ENCODE results near the gene ASB7.
"Not testable (repeated sequence)": the region's sequence is repeated elsewhere in the genome, so short reads cannot be mapped to it uniquely, and the experiment has no call there.

Gene ASB7

DNA sequence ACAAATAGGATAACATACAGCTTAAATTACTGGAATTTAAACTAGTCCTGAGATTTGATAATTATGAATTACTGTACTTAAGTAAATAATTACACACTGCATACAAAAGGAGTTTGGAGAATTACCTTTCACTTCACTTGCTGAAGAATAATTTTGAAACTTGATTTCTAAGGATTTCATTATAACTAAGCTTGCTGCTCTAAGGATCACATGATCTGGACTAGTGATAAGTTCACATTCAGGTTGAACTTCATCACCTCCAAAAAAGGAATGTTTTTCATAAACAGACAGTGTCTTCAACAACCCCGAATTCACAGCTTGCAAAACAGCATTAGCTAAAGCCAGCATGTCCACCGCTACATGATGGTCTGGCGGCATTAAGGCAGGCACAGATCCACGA, 28.9 kb upstream of the ASB7 start:
- Histone ChIP-seq H3K27me3 (ENCODE audit: low read depth) (no peaks in the 10 kb centered on the region), H3K9me3 (no peaks in the 10 kb centered on the region), H3K4me1 (no peaks in the 10 kb centered on the region), H3K4me3 (no peak overlapping the region), H3K36me3 (replicated peaks) (peaks cover 13% of the 10 kb centered on the region)
- in situ Hi-C loops (cut with MboI; ENCODE audit: low sequenced_read_pairs): loop anchor here (10.0 kb wide), 1 partner anchor 229 kb away; the partner anchor contains the start of gene ADAMTS17
- DNase-seq (ENCODE audit: low spot score in 2 of 2): no peak

DNA sequence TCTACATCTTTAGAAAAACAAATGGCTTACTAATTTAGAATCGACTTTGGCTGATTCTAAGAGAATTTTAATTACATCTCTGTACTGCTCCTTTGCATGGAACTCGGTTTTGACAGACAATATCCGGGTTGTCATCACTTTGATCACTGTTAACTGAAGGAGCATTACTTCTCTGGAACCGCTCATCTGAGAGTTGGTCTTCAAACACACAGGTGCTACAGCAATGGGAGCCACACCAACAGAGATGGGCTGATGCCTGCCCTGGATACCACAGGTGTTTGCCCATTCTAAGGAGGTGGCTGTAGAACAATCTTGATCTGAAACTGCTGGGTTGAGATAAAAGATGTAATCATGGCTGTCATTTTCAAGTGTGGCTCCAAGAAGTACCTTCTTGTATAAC, 22.0 kb upstream of the ASB7 start:
- Histone ChIP-seq H3K9me3 (no peaks in the 10 kb centered on the region; the same call in 1 of the 2 replicates), H3K4me3 (no peak overlapping the region), H3K27me3 (ENCODE audit: low read depth) (no peaks in the 10 kb centered on the region), H3K4me1 (no peaks in the 10 kb centered on the region), H3K36me3 (replicated peaks) (no peaks in the 10 kb centered on the region)
- DNase-seq (ENCODE audit: low spot score in 2 of 2): no peak
- in situ Hi-C loops (cut with MboI; ENCODE audit: low sequenced_read_pairs): no loop called here

GRCh38 chr15:100588638-100589242, 13.6 kb upstream of the ASB7 start:
- no peak overlapping the region for H3K4me3 ChIP-seq
- H3K4me1 ChIP-seq: no peaks in the 10 kb centered on the region
- H3K36me3 ChIP-seq (replicated peaks): no peaks in the 10 kb centered on the region
- no peaks in the 10 kb centered on the region for H3K27me3 ChIP-seq (ENCODE audit: low read depth)
- H3K9me3 ChIP-seq: peaks cover 16% of the 10 kb centered on the region
- no peak for DNase-seq (ENCODE audit: low spot score in 2 of 2)
- in situ Hi-C loops (cut with MboI; ENCODE audit: low sequenced_read_pairs): no loop called here

DNA sequence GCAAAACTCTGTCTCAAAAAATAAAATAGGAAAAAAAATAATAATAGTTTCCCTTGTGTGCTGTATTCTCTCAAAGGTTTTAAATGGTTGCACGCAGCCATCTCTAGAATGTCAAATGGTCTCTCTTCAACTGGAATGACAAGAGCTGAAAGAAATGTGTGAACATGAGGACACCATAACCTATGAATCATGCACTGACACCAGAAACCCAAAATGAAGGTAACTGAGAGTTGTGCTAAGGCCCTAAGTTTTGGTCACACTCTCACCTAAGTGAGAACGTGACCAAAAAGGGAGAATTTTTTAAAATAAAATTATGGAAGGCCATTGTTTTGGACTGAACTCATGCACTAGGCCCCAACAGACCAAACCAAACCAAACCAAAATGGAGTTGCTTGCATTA, 11.2 kb upstream of the ASB7 start:
- H3K27me3 ChIP-seq (ENCODE audit: low read depth); H3K36me3 ChIP-seq (replicated peaks); DNase-seq (ENCODE audit: low spot score in 2 of 2); H3K4me3 ChIP-seq; H3K4me1 ChIP-seq; in situ Hi-C loops (cut with MboI; ENCODE audit: low sequenced_read_pairs): not testable (repeated sequence)
- peaks cover 16% of the 10 kb centered on the region for H3K9me3 ChIP-seq

- no peaks in the 10 kb centered on the region for H3K36me3 ChIP-seq (replicated peaks)
- no peaks in the 10 kb centered on the region for H3K27me3 ChIP-seq (ENCODE audit: low read depth)
- peaks cover 16% of the 10 kb centered on the region for H3K9me3 ChIP-seq
- no peaks in the 10 kb centered on the region for H3K4me1 ChIP-seq
- no peak for DNase-seq (ENCODE audit: low spot score in 2 of 2)
- no peak overlapping the region for H3K4me3 ChIP-seq
- in situ Hi-C loops (cut with MboI; ENCODE audit: low sequenced_read_pairs): no loop called here
These were observed 10.6 kb upstream of the ASB7 start for GRCh38 chr15:100591835-100592234.

DNA sequence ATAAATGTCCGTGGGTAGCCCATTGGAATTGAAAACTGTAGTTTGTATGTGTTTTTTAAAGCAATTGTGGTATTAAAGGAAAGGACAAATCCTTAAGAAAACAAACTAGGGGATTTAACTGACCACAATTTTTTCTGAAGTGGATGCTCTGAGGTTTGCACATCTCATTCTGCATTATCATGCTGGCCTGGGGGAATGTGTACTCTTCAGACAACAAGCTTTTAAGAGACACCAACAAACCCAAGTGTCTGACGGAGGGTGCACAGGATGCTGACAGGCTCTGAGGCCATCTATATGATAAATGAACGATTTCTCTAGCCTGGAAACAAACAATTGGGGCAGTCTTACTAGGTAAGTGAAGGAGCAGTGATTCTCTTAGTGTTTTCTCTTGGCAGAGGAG, 9.5 kb upstream of the ASB7 start:
- Histone ChIP-seq H3K27me3 (ENCODE audit: low read depth) (no peaks in the 10 kb centered on the region), H3K9me3 (peaks cover 16% of the 10 kb centered on the region), H3K4me3 (no peak overlapping the region), H3K4me1 (no peaks in the 10 kb centered on the region), H3K36me3 (replicated peaks) (no peaks in the 10 kb centered on the region)
- in situ Hi-C loops (cut with MboI; ENCODE audit: low sequenced_read_pairs): no loop called here
- DNase-seq (ENCODE audit: low spot score in 2 of 2): peak; percentile 14 to 16

- Histone ChIP-seq H3K36me3 (replicated peaks) (no peaks in the 10 kb centered on the region), H3K4me1 (no peaks in the 10 kb centered on the region), H3K9me3 (peaks cover 13% of the 10 kb centered on the region), H3K27me3 (ENCODE audit: low read depth) (no peaks in the 10 kb centered on the region), H3K4me3 (no peak overlapping the region)
- in situ Hi-C loops (cut with MboI; ENCODE audit: low sequenced_read_pairs): no loop called here
- no peak for DNase-seq (ENCODE audit: low spot score in 2 of 2)
These were observed 9.0 kb upstream of the ASB7 start for GRCh38 chr15:100593431-100593830.

DNA sequence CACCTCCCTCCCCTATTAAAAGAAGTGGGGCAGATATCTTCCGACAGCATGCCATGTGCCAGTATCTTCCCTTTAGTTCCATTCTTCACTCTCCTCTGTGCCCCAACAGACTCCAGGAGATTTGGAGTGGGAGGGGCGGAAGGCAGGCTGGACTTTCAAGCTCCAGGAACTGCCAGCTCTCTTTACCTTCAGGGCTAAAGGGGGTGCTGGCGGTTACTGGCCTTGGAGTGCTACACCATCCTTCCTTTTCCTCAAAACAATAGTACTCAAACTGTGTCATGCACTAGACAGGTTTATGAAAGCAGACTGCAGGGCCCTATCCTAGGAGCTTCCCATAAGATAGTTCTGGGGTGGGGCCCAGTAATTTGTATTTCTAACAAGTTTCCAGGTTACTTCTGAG, 6.4 kb upstream of the ASB7 start:
- H3K4me3 ChIP-seq: no peak overlapping the region
- in situ Hi-C loops (cut with MboI; ENCODE audit: low sequenced_read_pairs): no loop called here

GRCh38 chr15:100596792-100597191, 5.6 kb upstream of the ASB7 start:
- Histone ChIP-seq H3K4me1 (no peaks in the 10 kb centered on the region; the same call in 1 of the 2 replicates), H3K9me3 (no peaks in the 10 kb centered on the region; the same call in 1 of the 2 replicates), H3K4me3 (no peak overlapping the region), H3K27me3 (ENCODE audit: low read depth) (no peaks in the 10 kb centered on the region), H3K36me3 (replicated peaks) (no peaks in the 10 kb centered on the region; the same call in 1 of the 2 replicates)
- DNase-seq (ENCODE audit: low spot score in 2 of 2): no peak
- in situ Hi-C loops (cut with MboI; ENCODE audit: low sequenced_read_pairs): no loop called here

More for the DNA sequence above, 6.4 kb upstream of the ASB7 start:
- Histone ChIP-seq H3K27me3 (ENCODE audit: low read depth) (no peaks in the 10 kb centered on the region), H3K36me3 (replicated peaks) (no peaks in the 10 kb centered on the region), H3K9me3 (peaks cover 2% of the 10 kb centered on the region; the same call in 1 of the 2 replicates), H3K4me1 (no peaks in the 10 kb centered on the region; the same call in 1 of the 2 replicates)
- no peak for DNase-seq (ENCODE audit: low spot score in 2 of 2)

GRCh38 chr15:100597862-100598261, 4.5 kb upstream of the ASB7 start:
- in situ Hi-C loops (cut with MboI; ENCODE audit: low sequenced_read_pairs): no loop called here
- H3K4me1 ChIP-seq: no peaks in the 10 kb centered on the region; the same call in 1 of the 2 replicates
- no peaks in the 10 kb centered on the region for H3K9me3 ChIP-seq
- H3K4me3 ChIP-seq: no peak overlapping the region
- H3K27me3 ChIP-seq (ENCODE audit: low read depth): no peaks in the 10 kb centered on the region
- H3K36me3 ChIP-seq (replicated peaks): no peaks in the 10 kb centered on the region; the same call in none of the 2 replicates
- DNase-seq (ENCODE audit: low spot score in 2 of 2): no peak

- in situ Hi-C loops (cut with MboI; ENCODE audit: low sequenced_read_pairs): no loop called here
- no peaks in the 10 kb centered on the region; the same call in none of the 2 replicates for H3K36me3 ChIP-seq (replicated peaks)
- no peaks in the 10 kb centered on the region for H3K9me3 ChIP-seq
- DNase-seq (ENCODE audit: low spot score in 2 of 2): no peak
- no peaks in the 10 kb centered on the region for H3K27me3 ChIP-seq (ENCODE audit: low read depth)
- H3K4me1 ChIP-seq: peaks cover 3% of the 10 kb centered on the region
- no peak overlapping the region for H3K4me3 ChIP-seq
These were observed 3.7 kb upstream of the ASB7 start for GRCh38 chr15:100598655-100599054.

DNA sequence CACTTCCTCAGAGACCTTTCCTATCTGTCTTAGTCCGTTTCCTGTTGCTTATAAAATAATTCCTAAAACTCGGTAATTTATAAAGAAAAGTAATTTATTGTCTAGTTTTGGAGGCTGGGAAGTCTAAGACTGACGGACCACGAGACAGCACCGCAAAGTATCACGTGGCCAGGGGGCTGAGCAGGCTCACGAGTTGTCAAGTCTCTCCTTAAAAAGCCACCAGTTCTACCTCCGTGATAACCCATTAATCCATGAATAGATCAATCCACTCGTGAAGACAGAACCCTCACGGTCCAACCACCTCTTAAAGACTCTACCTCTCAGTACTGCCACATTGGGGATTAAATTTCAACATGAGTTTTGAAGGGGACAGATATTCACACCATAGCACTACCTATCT, 1.2 kb upstream of the ASB7 start:
- in situ Hi-C loops (cut with MboI; ENCODE audit: low sequenced_read_pairs): loop anchor here (10.0 kb wide), 1 partner anchor 256 kb away; the partner anchor contains the start of gene ADAMTS17

DNA sequence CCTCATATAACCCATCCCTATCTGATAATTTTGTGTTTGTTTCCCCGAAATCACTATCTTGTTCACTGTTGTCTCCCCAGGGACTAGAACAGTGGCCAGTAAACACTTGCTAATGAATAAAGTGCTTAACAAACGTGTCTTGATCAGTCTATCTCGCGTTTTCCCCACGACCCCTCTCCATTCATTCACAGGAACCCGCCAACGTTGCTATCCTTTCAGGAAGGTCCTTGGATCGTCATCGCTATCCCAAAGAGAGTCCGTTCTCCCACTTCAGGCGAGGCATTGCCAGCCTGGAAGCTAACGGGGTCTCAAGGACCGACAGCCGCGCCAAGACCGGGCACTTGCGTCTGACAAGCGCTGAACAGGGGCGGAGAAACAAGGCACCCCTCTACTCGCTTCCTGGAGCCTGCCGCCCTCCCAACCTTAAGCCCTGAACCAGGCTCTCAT, 749 bp upstream of the ASB7 start:
- in situ Hi-C loops (cut with MboI; ENCODE audit: low sequenced_read_pairs): loop anchor here (10.0 kb wide), 1 partner anchor 257 kb away; the partner anchor contains the start of gene ADAMTS17
- no peak for DNase-seq (ENCODE audit: low spot score in 2 of 2)
- H3K36me3 ChIP-seq (replicated peaks): peaks cover 7% of the 10 kb centered on the region
- H3K9me3 ChIP-seq: no peaks in the 10 kb centered on the region
- no peaks in the 10 kb centered on the region for H3K27me3 ChIP-seq (ENCODE audit: low read depth)
- H3K4me1 ChIP-seq: peaks cover 4% of the 10 kb centered on the region
- peak overlapping the region; percentile 94 for H3K4me3 ChIP-seq

More for the DNA sequence above, 1.2 kb upstream of the ASB7 start:
- peak overlapping the region; percentile 94 for H3K4me3 ChIP-seq
- peaks cover 4% of the 10 kb centered on the region for H3K4me1 ChIP-seq
- peak; percentile 13 to 33 for DNase-seq (ENCODE audit: low spot score in 2 of 2)
- no peaks in the 10 kb centered on the region for H3K27me3 ChIP-seq (ENCODE audit: low read depth)
- H3K36me3 ChIP-seq (replicated peaks): peaks cover 7% of the 10 kb centered on the region
- no peaks in the 10 kb centered on the region for H3K9me3 ChIP-seq

- peaks cover 4% of the 10 kb centered on the region for H3K4me1 ChIP-seq
- DNase-seq (ENCODE audit: low spot score in 2 of 2): peak; percentile 2 to 15
- peak overlapping the region; percentile 94 for H3K4me3 ChIP-seq
- in situ Hi-C loops (cut with MboI; ENCODE audit: low sequenced_read_pairs): loop anchor here (10.0 kb wide), 1 partner anchor 258 kb away; the partner anchor contains the start of gene ADAMTS17
- H3K27me3 ChIP-seq (ENCODE audit: low read depth): no peaks in the 10 kb centered on the region
- H3K36me3 ChIP-seq (replicated peaks): peaks cover 7% of the 10 kb centered on the region
- H3K9me3 ChIP-seq: no peaks in the 10 kb centered on the region
These were observed 519 bp downstream of the ASB7 start for GRCh38 chr15:100602823-100603393.
